Measurements from ENCODE around the gene GPR62. TPM values are rescaled to one million over a fixed set of nuclear protein-coding genes. Genes with fewer than 3 reads are reported as not detected.
A peak's percentile ranks its signal among the peaks of the same experiment; 100 is the strongest.

The GPR62 gene
- total RNA-seq, 1 donor from 2014 or later = 0.07 TPM

DNA sequence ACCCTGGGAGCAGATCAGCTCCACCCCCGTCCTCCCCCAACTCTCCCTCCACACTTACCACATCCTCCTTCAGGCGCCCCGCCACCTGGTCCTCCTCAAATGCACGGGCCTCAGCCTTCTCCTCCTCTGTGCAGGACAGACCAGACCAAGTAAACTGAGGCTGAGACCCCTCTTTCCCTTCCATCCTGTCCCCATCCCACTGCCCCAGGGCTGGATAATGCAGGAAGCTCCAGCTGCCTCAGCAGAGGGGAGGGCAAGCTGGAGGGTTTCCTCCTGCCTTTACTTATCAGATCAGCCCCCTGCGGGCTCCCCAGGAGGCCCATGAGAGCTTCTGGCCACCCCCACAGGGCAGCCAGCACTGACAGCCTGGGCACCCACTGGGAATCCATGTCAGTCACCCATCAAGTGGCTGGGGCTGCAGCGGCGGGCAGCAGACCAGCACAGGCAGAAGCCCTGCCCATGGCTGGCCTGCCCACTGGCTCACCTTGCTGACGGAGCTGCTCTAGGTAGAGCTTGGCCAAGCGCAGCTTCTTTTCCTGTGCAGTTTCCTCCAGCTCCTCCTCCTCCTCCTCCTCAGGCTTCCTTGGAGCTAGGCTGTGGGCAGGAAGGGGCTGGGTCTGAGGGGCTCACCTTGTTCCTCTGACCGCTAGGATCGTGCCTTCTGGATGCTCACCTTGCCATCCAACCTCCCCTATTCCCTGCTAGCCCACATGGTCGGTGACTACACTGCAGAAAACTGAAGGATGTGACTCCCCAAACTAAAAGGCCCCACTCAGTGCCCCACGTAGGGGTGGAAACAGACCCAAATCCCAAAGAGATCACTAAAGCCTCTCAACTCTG lies 17.4 kb upstream of the GPR62 start:
- DNase-seq (ENCODE audit: low read depth, low spot score) = no peak

DNA sequence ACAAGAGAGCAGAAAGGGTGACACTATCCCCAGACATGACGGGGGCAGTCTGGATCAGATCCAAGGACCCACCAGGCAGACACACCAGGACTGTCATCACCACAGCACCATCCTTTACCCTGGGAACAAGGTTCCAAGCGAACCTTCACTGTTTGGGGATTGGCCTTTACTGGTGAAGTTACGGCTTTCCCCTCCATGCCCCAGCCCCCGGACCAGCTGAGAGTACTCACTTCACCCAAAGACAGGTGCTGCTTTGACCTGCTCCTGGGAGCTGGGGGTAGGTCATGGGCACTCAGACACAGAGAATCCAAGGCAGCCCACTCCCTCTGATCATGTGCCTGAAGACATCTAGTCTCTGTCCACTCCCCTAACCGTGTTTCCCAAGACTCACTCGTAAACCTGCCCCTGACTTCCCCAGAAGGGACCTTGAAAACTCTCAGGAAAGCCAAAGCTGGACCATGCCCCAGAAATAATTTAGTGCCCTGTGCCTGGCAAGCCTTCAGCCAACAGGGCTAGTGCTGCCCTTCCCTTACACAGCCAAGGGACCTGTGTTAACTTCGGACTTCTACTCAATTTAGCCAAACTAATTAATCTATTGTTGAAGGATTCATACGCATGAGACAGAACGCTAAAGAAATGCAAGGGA lies 16.3 kb upstream of the GPR62 start:
- no peak for DNase-seq (ENCODE audit: low read depth, low spot score)

DNA sequence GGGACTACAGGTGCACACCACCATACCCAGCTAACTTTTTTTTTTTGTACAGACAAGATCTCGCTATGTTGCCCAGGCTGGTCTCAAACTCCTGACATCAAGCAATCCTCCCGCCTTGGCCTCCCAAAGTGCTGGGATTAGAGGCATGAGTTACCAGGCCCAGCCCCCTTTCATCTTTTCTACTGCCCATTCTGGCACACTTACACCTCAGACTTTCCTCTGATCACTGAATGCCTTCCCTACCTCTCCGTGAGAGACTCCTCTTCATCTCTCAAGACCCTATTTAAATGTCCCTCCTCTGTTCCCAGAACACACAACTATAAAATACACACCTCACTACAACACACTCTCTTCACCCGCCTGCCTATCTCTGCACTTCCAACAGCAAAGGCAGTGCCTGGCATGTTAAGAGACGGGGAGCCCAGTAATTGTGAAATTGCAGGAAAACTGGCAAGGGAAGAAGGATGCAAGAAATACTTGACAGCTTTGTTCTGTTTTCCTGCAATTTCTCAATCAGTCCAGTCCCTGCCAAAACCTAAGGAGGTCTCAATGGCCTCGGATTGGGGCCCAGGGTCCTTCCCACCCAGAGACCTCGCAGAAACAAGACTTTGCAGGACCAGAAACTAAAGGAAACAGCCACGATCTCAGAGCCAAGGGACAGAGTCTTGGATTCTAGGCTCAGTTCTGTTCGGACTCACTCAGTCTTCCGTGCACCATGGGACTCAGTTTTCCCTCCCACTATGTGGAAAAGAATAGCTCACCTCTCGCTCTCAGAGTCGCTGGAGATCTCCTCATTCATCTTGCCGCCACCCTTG lies 14.3 kb upstream of the GPR62 start:
- no peak for DNase-seq (ENCODE audit: low read depth, low spot score)

DNA sequence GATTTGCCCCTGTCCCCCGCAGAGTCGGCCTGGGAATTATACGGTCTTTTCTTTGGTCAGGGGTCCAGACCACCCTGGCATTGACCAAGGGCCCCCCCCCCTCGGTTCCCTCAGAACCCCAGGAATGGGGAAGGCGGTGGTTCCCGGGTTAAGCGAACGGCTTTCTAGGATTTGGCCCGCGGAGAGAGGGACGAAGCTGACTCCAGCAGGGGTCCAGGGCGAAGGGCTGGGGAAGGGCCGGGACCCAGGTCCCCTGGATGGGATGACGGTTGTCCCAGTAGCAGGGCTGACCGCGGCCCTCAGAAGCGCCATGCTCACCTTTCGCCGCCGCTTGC lies 13.8 kb upstream of the GPR62 start:
- no peak for DNase-seq (ENCODE audit: low read depth, low spot score)

DNA sequence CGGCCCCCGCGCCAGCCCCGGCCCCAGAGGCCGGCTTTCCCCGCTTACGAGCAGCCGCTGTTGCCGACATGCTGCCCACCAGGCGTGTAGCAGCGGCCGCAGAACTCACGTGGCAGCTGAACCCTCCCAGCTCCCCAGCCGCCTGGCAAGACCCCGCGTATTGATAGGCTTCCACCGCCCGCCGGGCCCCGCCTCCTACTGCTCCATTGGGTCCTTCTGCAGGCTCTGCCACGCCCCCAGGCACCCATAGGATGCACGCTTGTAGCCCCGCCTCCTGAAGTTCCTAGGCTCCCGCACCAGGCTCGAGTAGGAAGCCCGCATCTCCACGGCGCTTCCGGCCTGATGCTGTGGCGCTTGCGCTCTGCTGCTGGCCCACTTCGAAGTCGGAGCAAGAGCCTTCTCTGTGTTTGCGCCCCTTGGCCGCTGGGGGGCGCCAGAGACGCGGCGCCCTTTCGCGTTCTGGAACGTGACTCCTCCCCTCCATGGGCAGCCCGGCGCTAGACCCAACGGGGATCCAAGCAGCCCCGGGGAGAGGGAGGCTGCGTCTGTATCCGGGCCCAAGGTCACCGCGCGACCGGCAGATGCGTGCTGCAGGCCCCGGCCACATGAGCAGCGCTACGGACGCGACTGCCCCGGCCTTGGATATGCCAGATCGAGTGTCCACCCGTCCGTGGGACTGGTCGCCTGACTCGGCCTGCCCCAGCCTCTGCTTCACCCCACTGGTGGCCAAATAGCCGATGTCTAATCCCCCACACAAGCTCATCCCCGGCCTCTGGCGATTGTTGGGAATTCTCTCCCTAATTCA lies 13.2 kb upstream of the GPR62 start, which contains the start of the genes PARP3 and RRP9:
Gene PARP3 (plus strand): TSS at position 566 of the 805 bp plus-strand sequence. CDS start 993 bp downstream, outside the sequence.
Gene RRP9 (minus strand): TSS at position 107 of the 805 bp plus-strand sequence. CDS start 37 bp downstream, at position 70.
- DNase-seq (ENCODE audit: low read depth, low spot score) = peak; percentile 100

DNA sequence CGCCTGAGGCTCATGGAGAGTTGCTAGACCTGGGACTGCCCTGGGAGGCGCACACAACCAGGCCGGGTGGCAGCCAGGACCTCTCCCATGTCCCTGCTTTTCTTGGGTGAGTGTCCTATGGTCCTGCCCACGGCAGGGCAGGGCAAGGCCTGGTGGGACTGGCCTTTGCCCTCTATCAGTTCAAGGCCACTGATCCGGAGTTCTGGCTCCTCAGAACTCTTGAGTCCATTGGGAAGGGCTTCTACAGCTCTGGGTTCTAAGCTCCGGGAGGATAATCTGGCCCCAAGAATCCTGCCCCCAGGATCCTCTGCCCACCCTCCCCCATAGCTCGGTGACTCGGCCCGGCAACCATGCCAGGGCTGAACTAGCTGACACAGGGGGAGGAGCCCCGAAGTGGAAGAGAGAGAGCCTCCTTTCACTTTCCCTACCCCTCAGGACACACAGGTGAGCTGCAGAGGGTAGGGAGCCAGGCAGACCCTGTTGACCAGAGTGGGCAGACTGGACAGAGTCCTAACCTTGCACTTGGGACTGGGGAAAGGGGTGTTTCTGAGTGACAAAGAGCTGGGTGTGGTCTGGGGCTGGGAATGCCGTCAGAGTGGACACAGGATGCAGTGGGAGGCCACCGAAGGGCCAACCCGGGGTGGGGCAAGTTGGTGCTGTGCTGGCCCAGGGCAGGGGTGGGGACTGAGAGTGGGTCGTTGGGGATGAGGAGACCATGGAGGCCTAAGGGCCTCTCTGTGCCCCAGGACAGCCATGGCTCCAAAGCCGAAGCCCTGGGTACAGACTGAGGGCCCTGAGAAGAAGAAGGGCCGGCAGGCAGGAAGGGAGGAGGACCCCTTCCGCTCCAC lies 12.4 kb upstream of the GPR62 start:
- DNase-seq (ENCODE audit: low read depth, low spot score) = no peak

DNA sequence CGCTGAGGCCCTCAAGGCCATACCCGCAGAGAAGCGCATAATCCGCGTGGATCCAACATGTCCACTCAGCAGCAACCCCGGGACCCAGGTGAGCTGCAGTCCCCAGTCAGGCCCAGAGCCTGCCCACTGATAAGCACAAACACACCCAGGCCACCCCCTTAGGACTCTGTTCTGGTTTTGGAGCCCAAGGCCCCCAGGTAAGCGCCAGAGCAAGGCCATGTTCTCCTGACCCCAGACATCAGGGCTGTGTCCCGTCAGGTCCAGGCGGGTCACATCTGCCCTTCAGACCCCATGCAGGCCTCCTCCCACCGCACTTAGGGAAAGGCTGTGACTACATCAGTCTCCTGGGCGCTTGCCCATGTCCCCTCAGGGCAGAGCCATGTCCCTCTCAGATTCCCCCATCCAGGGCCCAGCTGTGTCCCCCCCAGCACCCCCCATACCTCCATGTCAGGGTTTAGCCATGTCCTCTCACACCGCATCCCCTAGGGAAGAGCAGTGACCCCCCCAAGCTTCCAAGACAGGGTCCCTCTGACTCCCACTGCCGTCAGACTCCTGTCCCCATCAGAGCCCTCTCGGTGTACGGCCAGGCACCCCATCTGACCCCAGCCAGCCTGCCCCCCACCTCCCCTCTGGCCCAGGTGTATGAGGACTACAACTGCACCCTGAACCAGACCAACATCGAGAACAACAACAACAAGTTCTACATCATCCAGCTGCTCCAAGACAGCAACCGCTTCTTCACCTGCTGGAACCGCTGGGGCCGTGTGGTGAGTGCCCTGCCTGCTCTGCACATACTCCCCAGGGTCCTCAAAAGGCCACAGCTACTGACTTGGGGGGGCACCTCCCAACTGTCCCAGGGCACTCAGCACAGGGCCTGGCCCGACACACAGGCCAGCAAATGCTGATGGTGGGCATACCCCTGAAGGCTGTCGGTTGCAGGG lies 11.5 kb upstream of the GPR62 start:
- DNase-seq (ENCODE audit: low read depth, low spot score) = no peak

DNA sequence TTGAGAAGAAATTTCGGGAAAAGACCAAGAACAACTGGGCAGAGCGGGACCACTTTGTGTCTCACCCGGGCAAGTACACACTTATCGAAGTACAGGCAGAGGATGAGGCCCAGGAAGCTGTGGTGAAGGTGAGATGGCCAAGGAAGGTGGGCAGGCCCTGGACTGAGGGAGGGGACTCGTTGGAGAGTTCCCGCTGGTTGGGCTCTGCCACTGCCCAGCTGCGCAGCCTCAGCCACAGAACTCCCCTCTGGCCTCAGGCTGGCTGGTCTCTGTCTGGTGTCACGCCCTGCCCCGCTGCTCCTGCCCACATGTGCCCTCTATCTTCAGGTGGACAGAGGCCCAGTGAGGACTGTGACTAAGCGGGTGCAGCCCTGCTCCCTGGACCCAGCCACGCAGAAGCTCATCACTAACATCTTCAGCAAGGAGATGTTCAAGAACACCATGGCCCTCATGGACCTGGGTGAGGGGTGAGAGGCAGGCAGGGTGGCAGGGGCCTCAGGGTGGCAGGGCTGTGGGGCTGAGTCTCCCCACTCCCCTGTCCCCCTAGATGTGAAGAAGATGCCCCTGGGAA lies 10.6 kb upstream of the GPR62 start:
- no peak for DNase-seq (ENCODE audit: low read depth, low spot score)

DNA sequence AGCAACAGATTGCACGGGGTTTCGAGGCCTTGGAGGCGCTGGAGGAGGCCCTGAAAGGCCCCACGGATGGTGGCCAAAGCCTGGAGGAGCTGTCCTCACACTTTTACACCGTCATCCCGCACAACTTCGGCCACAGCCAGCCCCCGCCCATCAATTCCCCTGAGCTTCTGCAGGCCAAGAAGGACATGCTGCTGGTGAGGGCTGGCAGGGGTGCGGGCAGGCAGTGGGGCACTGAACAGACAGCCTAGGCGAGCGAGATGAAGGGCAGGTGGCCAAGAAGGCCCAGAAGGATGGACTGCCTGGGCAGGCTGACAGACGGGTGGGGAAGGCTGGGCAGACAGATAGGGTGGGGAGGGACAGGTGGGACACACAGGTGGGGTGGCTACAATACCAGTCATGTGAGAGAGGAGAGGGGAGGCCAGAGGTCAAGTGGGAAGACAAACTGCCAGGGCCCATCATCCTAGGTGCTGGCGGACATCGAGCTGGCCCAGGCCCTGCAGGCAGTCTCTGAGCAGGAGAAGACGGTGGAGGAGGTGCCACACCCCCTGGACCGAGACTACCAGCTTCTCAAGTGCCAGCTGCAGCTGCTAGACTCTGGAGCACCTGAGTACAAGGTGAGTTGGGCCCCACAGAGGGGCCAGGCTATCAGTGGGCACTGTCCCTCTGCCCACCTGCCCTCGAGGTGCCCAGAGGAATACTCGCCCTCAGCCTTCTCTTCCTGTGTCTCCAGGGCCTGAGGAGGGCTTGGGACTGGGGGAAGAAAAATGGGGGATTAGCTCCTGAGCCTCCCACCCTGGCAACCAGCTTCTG lies 9.9 kb upstream of the GPR62 start:
- DNase-seq (ENCODE audit: low read depth, low spot score) = no peak

DNA sequence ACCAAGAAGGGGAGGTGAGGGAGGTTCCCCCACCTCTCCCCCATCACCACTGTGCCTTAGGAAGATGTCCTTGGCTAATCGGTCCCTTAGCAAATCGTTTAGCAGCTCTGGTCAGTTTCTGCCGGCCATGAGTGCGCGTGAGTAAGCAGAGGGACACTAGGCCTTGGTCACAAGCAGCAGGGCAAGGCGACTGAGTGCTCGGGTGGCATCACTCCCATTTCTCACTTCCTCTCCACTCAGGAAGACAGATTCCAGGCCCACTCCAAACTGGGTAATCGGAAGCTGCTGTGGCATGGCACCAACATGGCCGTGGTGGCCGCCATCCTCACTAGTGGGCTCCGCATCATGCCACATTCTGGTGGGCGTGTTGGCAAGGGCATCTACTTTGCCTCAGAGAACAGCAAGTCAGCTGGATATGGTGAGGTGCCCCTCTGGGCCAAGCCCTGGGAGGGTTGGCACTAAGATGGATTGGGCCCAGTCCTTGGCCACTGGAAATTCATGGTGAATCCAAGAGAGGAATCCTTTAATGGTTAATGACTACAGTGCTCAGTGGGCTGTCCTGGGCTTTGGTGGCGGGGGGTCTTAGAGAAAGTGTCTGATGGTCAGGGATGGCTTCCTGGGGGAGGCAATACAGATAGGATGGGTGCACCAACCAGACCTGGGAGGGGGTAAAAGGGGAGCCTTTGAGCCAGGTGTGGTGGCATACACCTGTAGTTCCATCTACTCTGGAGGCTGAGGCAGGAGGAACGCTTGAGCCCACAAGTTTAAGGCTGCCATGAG lies 9.1 kb upstream of the GPR62 start:
- no peak for DNase-seq (ENCODE audit: low read depth, low spot score)

DNA sequence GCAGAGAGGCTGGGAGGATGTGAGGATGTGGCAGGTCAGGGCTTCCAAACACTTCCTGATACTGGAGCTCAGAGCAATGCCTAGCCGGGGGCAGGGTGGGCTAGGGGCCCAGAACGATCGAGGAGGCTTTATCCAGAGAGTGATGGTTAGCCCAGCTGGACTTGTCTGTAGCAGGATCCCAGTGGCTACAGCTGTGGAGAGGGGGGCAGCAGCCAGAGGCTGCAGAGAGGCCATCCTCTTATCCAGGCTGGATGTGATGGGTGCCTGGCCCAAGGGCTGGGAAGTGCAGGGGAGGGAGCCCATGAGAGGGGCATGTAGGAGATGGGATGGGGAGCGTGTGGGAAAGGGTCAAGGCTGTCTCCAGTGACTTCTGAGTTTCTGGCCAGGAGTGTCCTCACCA lies 8.4 kb upstream of the GPR62 start:
- DNase-seq (ENCODE audit: low read depth, low spot score) = no peak

DNA sequence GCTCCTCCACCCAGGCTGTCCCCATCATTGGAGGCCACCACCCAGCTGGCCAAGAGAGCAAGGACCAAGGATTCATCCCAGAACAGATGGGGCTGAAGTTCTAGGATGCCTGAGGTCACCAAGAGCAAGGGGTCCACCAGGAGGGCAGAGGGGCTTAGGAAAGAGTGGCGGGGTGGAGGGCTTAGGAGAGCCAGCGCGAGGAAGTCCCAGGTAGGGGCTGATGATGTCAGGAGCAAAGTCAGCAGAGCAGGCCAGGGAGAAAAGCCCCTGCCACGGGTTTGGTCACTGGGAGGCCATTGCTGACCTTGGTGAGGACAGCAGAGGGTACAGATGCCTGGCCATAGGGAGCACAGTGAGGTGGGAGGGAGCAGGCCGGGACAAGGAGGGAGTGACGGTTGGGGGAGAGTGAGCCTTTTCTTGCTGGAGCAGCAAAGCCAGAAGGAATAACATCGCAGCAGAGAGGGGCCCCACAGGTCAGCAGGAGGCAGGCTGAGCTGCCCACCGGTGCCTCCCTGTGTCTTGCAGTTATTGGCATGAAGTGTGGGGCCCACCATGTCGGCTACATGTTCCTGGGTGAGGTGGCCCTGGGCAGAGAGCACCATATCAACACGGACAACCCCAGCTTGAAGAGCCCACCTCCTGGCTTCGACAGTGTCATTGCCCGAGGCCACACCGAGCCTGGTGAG lies 7.8 kb upstream of the GPR62 start:
- no peak for DNase-seq (ENCODE audit: low read depth, low spot score)

DNA sequence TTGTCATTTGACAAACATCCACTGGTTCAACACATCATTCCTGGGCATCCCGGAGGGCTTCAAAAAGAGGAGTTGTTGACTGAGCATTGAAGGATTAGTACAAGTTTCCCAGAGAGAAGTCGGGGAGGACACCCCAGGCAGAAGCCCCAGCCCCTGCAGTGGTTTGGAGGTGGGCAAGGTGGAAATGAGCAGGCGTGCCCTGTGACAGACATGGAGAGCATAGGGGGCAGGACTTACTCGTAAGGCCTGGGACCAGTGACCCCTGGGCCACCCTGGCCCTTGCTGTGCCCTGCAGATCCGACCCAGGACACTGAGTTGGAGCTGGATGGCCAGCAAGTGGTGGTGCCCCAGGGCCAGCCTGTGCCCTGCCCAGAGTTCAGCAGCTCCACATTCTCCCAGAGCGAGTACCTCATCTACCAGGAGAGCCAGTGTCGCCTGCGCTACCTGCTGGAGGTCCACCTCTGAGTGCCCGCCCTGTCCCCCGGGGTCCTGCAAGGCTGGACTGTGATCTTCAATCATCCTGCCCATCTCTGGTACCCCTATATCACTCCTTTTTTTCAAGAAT lies 7.1 kb upstream of the GPR62 start:
- DNase-seq (ENCODE audit: low read depth, low spot score) = no peak

DNA sequence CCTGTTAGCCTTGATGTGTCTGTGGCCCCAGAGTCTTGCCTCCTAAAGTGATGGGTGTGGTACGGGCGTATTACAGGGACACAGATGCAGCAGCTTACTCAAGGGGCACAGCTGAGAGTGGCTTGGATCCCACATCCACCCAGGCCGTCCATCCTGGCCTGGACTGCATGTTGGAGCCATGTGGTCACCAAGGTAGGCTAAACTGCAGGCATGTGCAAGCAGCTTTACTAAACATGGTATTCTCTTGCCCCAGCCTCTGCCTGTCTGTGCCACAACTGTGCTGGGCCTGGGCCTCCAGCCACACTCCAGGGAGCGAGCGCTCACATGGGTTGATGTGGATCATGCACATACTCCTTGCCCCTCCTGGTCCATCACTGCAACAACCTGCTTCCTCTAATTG lies 6.1 kb upstream of the GPR62 start:
- DNase-seq (ENCODE audit: low read depth, low spot score) = no peak

DNA sequence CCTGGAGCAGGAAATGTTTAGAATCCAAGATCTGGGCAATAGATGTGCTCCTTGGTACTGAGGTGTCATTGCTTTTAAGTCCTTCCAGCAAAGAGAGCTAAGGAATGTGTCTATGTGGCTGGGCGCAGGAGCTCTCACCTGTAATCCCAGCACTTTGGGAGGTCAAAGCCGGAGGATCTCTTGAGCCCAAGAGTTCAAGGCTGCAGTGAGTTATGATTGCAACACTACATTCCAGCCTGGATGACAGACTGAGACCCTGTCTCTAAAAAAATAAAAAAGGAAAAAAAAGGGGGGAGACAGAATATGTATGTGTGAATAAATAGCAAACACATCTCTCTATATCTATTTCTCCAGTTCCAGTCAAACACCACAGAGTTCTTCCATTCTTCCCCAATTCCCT lies 4.3 kb upstream of the GPR62 start:
- DNase-seq (ENCODE audit: low read depth, low spot score) = no peak

DNA sequence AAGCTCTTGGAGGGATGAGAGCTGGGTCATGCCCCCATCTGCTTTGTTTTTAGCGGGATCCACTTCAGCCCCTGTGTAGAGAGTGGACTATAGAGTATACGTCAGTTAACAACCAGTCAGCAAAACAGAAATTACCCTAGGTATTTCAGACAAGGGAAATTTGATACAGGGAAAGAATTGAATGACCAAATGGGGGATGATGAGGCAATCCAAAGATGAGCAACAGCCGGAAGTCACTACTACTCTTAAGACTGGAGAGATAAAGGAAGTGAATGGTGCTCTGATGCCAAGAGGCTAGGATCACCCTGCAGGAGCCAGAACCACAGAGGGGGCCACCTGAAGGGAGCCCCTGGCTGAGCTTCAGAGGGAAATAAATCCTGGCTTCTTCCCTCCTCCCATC lies 1.7 kb upstream of the GPR62 start:
- no peak for DNase-seq (ENCODE audit: low read depth, low spot score)

Data from pulmonary artery endothelial cell (primary cell).